Diencephalon (tissue), 1 donor: ENCODE data around the gene NCBP2. TPM values are rescaled to one million over a fixed set of nuclear protein-coding genes. Genes with fewer than 3 reads are reported as not detected.

Source experiments
- total RNA-seq: library from RNA; depleted of rRNA; stranded (reverse); fragments of >200 nt; gene quantifications from one replicate; pipeline ENCODE4 v1.2.3, GENCODE V29; 2014

NCBP2 gene
- total RNA-seq = 76.6 TPM

DNA sequence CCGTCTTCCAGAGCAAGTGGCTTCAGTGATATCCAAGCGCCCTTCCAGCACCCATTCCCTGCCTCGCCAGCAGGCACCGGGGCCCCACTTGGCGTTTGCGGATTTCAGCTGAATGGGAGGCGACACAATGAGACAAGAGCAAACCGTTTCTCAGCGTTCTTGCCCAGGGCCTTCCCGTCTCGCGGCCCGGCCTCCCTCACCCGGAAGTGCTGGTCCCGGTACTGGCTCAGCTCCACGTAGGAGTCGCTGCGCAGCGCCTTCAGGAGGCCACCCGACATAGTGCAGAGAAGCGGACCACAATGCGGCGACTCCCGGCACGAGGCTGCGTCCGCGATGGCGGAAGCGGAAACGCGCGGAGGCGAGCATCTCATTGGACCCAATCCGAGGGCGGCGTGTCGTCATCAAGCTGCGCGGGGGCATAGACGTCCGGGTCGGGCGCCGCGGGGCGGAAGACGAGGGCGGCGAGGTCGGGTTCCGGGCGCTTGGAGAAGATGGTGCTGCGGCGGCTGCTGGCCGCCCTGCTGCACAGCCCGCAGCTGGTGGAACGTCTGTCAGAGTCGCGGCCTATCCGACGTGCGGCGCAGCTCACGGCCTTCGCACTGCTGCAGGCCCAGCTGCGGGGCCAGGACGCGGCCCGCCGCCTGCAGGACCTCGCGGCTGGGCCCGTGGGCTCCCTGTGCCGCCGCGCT lies at the start of gene NCBP2:
Gene NCBP2 (minus strand): TSS at position 303 of the 689 bp plus-strand sequence. CDS start 25 bp downstream, at position 278.

DNA sequence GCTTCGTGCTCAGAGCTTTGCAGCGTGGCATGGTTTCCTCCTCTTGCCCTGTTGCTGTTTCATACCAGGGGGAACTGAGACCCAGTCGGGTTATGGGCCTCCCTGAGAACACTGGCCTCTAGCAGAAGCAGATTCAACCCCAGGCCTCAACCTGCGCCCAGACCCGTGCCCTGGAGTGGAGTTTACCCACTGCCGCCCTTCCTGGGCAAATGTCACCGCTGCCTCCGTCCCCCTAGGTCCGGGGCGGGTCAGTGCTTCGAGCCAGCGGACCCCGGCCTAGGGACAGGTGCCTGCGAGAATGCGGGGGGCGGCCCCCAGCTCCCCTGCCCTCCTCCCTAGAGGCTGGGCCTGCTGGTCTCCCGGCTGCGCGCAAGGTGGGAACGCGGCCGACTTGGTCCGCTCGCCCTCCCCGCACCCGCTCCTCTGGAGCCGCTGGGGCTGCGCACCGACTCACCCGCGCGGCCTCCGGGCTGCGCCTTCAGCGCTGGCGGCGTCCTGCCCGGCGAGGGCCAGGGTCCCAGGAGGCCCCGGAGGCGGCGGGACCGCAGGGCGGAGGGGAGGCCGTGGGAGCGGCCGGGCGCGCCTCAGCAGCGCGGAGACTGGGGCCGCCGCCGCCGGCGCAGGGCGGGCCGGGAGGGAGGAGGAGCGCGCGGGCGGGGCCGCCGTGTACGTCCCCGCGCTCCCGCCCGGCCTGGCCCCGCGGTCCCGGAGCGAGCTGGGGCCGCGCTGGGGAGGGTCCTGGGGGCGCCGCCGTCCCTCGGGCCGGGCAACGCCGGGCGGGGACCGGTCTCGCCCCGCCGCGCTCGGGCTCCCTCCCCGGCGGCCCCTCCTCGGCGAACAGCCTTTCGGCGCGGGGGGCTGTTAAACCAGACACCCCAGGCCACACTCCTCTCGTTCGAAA lies 26.2 kb upstream of the NCBP2 start, which contains the start of gene PIGZ:
Gene PIGZ (minus strand): TSS at position 601 of the 901 bp plus-strand sequence. CDS start 16,802 bp downstream, outside the sequence.

Other genes starting within 250 kb of the NCBP2 start
- 11.8 TPM for gene CEP19, start 230.3 kb downstream of the NCBP2 start, total RNA-seq
- gene PIGX, start 230.2 kb downstream of the NCBP2 start, total RNA-seq = 52.4 TPM
- 48.2 TPM for gene PAK2, start 202.7 kb downstream of the NCBP2 start, total RNA-seq
- 77.5 TPM for gene SENP5, start 74.6 kb downstream of the NCBP2 start, total RNA-seq
- gene PIGZ, start 26.3 kb upstream of the NCBP2 start, total RNA-seq = 5.1 TPM
- 5.8 TPM for gene MELTF, start 87.3 kb upstream of the NCBP2 start, total RNA-seq